H1 (cell line): ENCODE measurements around the gene ALOX15. TPM values are rescaled to one million over a fixed set of nuclear protein-coding genes. Genes with fewer than 3 reads are reported as not detected.

Experiments
- ASH2L ChIP-seq: fragments of 200-600, 300-600 bp; sonication (generic); IDR thresholded peaks from one replicate; pipeline ENCODE4 v1.7.1; 2017; ENCODE audit warnings: low read length
- CTBP2 ChIP-seq: IDR thresholded peaks from 2 replicates; pipeline ENCODE4 v1.7.0; 2011; ENCODE audit warnings: borderline replicate concordance, mild to moderate bottlenecking, moderate library complexity, mixed read lengths, low read length; ENCODE audit not compliant: insufficient read depth, insufficient read length
- FOSL1 ChIP-seq: IDR thresholded peaks from 2 replicates; pipeline ENCODE4 v1.6.1; 2011; ENCODE audit warnings: mild to moderate bottlenecking, low read depth, low read length, moderate library complexity; ENCODE audit not compliant: insufficient read depth
- HDAC2 ChIP-seq, 2 experiments: fragments of 300-600 bp in 1 of 2; sonication (generic) in 1 of 2; IDR thresholded peaks; 2 replicates each; pipeline ENCODE4 v1.6.1; 2011 to 2012; ENCODE audit warnings: low read depth in 2 of 2, low read length in 2 of 2, mild to moderate bottlenecking in 2 of 2, moderate library complexity in 2 of 2, borderline replicate concordance in 1 of 2, inconsistent platforms in 1 of 2
- polyA plus RNA-seq, 7 experiments: library from polyadenylated mRNA; depleted of rRNA in 3 of 7; stranded (reverse) in 5 of 7; unstranded in 2 of 7; fragments of >200 nt in 5 of 7; fragments of 200-250 nt in 2 of 7; gene quantifications; 1 replicate in 5 of 7; 2 replicates in 1 of 7; 4 replicates in 1 of 7; pipeline versions ENCODE4 v1.2.1 to v1.2.3, GENCODE V29; 2011 to 2013; ENCODE audit warnings: missing spikeins in 2 of 7, mixed read lengths in 2 of 7
- total RNA-seq: library from RNA; stranded (reverse); fragmentation: NEBNext Ultra II Directional; extraction: Animal tissue kit (Norgen Biotek cat#: 25700); gene quantifications from 2 replicates; pipeline ENCODE4 v1.2.1, GENCODE V29; 2021
- TF ChIP-seq, protein P1 (sequence below), 3 experiments: IDR thresholded peaks; 1 replicate in 2 of 3; 2 replicates in 1 of 3; pipeline versions ENCODE4 v1.5.1 to v1.6.1; 2011; ENCODE audit warnings: low read length in 3 of 3, mild to moderate bottlenecking in 3 of 3, inconsistent platforms in 2 of 3, low read depth in 1 of 3, moderate library complexity in 1 of 3; ENCODE audit not compliant: insufficient read depth in 1 of 3; ENCODE audit errors: control extremely low read depth in 1 of 3

The ALOX15 gene
- total and polyA plus RNA-seq, 2 of the 8 experiments (the other 6 are each of a cell fraction or from before 2014, with no cell fraction given): 1.5 to 1.7 TPM

DNA sequence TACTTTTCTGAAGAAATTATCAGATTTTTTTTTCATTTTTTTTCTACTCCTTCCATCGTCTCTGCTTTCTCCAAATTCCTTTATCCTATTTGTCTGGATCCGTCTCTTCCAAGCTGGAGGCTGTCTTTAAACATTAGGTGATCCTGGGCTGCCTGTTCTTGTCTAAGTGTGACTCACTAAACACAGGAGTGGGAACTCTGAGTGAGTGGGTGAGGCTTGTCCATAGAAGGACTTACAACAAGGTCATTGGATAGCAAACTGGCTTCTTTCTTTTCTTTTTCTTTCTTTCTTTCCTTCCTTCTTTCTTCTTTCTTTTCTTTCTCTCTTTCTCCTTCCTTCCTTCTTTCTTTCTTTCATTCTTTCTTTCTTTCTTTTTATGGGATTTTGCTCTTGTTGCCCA is 18.2 kb downstream of the ALOX15 start (continued):
- TF ChIP-seq HDAC2 (IDR thresholded peaks at IDR 0.05; ENCODE audit: borderline replicate concordance in 1 of 2, low read depth in 2 of 2, low read length in 2 of 2) (no peak), CTBP2 (no peak), ASH2L (no peak), FOSL1 (no peak)
- TF ChIP-seq, protein P1, sequence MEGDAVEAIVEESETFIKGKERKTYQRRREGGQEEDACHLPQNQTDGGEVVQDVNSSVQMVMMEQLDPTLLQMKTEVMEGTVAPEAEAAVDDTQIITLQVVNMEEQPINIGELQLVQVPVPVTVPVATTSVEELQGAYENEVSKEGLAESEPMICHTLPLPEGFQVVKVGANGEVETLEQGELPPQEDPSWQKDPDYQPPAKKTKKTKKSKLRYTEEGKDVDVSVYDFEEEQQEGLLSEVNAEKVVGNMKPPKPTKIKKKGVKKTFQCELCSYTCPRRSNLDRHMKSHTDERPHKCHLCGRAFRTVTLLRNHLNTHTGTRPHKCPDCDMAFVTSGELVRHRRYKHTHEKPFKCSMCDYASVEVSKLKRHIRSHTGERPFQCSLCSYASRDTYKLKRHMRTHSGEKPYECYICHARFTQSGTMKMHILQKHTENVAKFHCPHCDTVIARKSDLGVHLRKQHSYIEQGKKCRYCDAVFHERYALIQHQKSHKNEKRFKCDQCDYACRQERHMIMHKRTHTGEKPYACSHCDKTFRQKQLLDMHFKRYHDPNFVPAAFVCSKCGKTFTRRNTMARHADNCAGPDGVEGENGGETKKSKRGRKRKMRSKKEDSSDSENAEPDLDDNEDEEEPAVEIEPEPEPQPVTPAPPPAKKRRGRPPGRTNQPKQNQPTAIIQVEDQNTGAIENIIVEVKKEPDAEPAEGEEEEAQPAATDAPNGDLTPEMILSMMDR (IDR thresholded peaks at IDR 0.05; ENCODE audit: control extremely low read depth in 1 of 3, insufficient read depth in 1 of 3, low read depth in 1 of 3, low read length in 3 of 3): no peak
- TF ChIP-seq, all 59 proteins: peak for 0
